Dendritic cell treated with granulocyte-macrophage colony-stimulating factor and Interleukin-4, amounts not matched to agents 40 ng/mL and 50 ng/mL, for 4 days (primary cell): ENCODE measurements around the gene GCG.

ENCODE experiments used
- H3K27ac Mint-ChIP-seq: one replicate; pipeline ENCODE4 v1.8.0; 2022; ENCODE audit warnings: mild to moderate bottlenecking, mixed read lengths
- H3K27me3 Mint-ChIP-seq: one replicate; pipeline ENCODE4 v1.8.0; 2022; ENCODE audit warnings: mild to moderate bottlenecking, mixed read lengths
- H3K36me3 Mint-ChIP-seq: one replicate; pipeline ENCODE4 v1.8.0; 2022; ENCODE audit warnings: low read depth, mixed read lengths
- H3K4me1 Mint-ChIP-seq: one replicate; pipeline ENCODE4 v1.8.0; 2022; ENCODE audit warnings: low read depth, mixed read lengths
- H3K4me3 Mint-ChIP-seq: one replicate; pipeline ENCODE4 v1.8.0; 2022; ENCODE audit warnings: mild to moderate bottlenecking, moderate library complexity, mixed read lengths
- H3K9me3 Mint-ChIP-seq: one replicate; pipeline ENCODE4 v1.8.0; 2022; ENCODE audit warnings: mixed read lengths
- intact Hi-C: fragments of 100-400 bp; cut with micrococcal nuclease; formaldehyde crosslinking; loops from one replicate; pipeline ENCODE4 v1.15.0; 2022

The GCG gene

GRCh38 chr2:162152147-162152546 lies at the start of gene GCG:
Gene GCG, minus strand, starts transcription at chr2:162152247. Its CDS starts 3,069 bp downstream, at chr2:162149178.
- no peak within 1 kb of the TSS for H3K27ac Mint-ChIP-seq
- H3K27me3 Mint-ChIP-seq: peaks cover 9% of the 10 kb centered on the region
- H3K9me3 Mint-ChIP-seq: no peaks in the 10 kb centered on the region
- intact Hi-C loops: loop anchor here (5.0 kb wide), 1 partner anchor 70 kb away; no protein-coding TSS in a partner anchor
- peaks cover 6% of the 10 kb centered on the region for H3K4me1 Mint-ChIP-seq
- H3K4me3 Mint-ChIP-seq: no peak within 1 kb of the TSS
- no peaks in the 10 kb centered on the region for H3K36me3 Mint-ChIP-seq

- Mint-ChIP-seq H3K27me3 (no peaks in the 10 kb centered on the region), H3K4me1 (no peaks in the 10 kb centered on the region), H3K36me3 (no peaks in the 10 kb centered on the region), H3K4me3 (no peak overlapping the region), H3K9me3 (no peaks in the 10 kb centered on the region), H3K27ac (no peak overlapping the region)
- intact Hi-C loops: no loop called here
These were observed 48.6 kb upstream of the GCG start for GRCh38 chr2:162200636-162201035.

GRCh38 chr2:162199913-162200312 lies 47.9 kb upstream of the GCG start:
- H3K9me3 Mint-ChIP-seq: no peaks in the 10 kb centered on the region
- intact Hi-C loops: no loop called here
- H3K4me3 Mint-ChIP-seq: no peak overlapping the region
- no peak overlapping the region for H3K27ac Mint-ChIP-seq
- no peaks in the 10 kb centered on the region for H3K27me3 Mint-ChIP-seq
- H3K4me1 Mint-ChIP-seq: no peaks in the 10 kb centered on the region
- no peaks in the 10 kb centered on the region for H3K36me3 Mint-ChIP-seq

- no peak overlapping the region for H3K27ac Mint-ChIP-seq
- H3K36me3 Mint-ChIP-seq: no peaks in the 10 kb centered on the region
These were observed 46.2 kb upstream of the GCG start for GRCh38 chr2:162198239-162198638.

DNA sequence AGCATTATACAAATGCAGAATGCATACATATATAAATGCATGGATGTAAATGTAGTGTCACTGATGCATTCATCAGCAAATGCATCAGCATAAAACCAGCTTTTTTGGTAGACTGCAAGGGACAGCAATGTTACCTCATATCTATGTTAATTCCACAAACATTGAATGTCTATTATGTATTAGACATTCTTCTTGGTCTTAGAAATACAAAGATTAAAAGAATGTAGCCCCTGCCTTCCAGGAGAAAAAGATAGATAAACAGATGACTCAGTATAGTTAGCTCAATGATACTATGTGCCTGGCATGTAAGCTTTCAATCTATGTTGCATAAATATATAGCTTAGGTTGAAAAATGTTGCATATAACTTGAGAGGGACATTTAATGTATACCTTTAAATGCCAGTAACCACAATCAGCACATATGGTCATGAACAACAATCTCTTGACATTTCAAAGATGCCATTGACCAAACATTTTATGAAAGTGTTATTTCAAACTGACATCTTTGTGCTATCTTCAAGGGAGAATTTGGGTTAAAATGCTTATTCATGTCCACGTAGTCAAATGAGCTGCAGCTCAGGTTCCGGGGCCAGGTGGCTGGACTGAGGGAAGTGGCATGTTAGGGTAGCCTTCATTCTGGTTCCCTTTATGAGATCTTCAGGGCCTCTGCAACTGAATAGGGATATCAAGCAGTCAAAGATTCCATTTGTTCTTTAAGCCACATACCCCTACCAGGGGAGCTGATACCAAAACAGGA lies 45.2 kb upstream of the GCG start:
- intact Hi-C loops: no loop called here
- Mint-ChIP-seq H3K27ac (no peak overlapping the region), H3K9me3 (no peaks in the 10 kb centered on the region), H3K36me3 (no peaks in the 10 kb centered on the region), H3K27me3 (peaks cover 4% of the 10 kb centered on the region), H3K4me1 (no peaks in the 10 kb centered on the region), H3K4me3 (no peak overlapping the region)

More at GRCh38 chr2:162198239-162198638, 46.2 kb upstream of the GCG start:
- H3K4me3 Mint-ChIP-seq: no peak overlapping the region
- no peaks in the 10 kb centered on the region for H3K27me3 Mint-ChIP-seq
- H3K4me1 Mint-ChIP-seq: no peaks in the 10 kb centered on the region
- intact Hi-C loops: no loop called here
- no peaks in the 10 kb centered on the region for H3K9me3 Mint-ChIP-seq

- no peaks in the 10 kb centered on the region for H3K36me3 Mint-ChIP-seq
- no peaks in the 10 kb centered on the region for H3K4me1 Mint-ChIP-seq
- peaks cover 5% of the 10 kb centered on the region for H3K27me3 Mint-ChIP-seq
- H3K4me3 Mint-ChIP-seq: no peak overlapping the region
- H3K27ac Mint-ChIP-seq: no peak overlapping the region
- H3K9me3 Mint-ChIP-seq: no peaks in the 10 kb centered on the region
- intact Hi-C loops: no loop called here
These were observed 44.6 kb upstream of the GCG start for GRCh38 chr2:162196638-162197037.

GRCh38 chr2:162188451-162188850 lies 36.4 kb upstream of the GCG start:
- H3K4me3 Mint-ChIP-seq: no peak overlapping the region
- intact Hi-C loops: no loop called here
- no peaks in the 10 kb centered on the region for H3K36me3 Mint-ChIP-seq
- no peaks in the 10 kb centered on the region for H3K9me3 Mint-ChIP-seq
- H3K27me3 Mint-ChIP-seq: peaks cover 5% of the 10 kb centered on the region
- H3K27ac Mint-ChIP-seq: no peak overlapping the region
- no peaks in the 10 kb centered on the region for H3K4me1 Mint-ChIP-seq

GRCh38 chr2:162185541-162186232 lies 33.6 kb upstream of the GCG start:
- peaks cover 1% of the 10 kb centered on the region for H3K27me3 Mint-ChIP-seq
- no peaks in the 10 kb centered on the region for H3K36me3 Mint-ChIP-seq
- no peak overlapping the region for H3K4me3 Mint-ChIP-seq
- H3K4me1 Mint-ChIP-seq: no peaks in the 10 kb centered on the region
- H3K27ac Mint-ChIP-seq: no peak overlapping the region
- intact Hi-C loops: no loop called here
- H3K9me3 Mint-ChIP-seq: no peaks in the 10 kb centered on the region

DNA sequence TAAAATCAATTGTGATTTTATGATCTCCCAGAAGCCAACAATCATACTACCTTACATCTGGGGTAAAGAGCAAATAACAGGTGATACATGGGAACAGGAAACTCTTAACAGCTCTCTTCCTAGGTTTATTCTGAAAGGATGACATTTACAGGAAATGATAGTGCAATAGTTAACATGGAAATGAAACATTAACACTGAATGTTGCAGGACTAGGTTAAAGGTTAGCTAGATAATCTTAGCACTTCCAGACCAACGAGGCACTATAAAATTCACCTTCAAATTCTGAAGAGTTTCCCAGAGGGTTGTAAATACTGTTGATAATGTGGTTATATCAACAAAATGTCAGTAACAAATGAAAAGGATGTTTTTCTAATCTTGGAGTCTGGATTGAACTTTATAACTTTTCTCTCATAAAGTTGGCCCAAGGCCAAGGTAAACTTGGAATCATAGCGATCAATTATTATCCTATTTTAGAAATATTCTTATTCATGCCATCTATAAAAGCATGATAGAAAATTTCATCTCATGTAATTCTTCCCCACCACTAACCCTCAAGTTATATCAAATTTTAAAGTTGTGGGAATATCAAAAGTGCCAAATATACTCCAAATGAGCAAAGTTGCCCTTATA lies 32.9 kb upstream of the GCG start:
- Mint-ChIP-seq H3K9me3 (no peaks in the 10 kb centered on the region), H3K27ac (no peak overlapping the region), H3K36me3 (no peaks in the 10 kb centered on the region), H3K4me3 (no peak overlapping the region), H3K4me1 (no peaks in the 10 kb centered on the region), H3K27me3 (peaks cover 1% of the 10 kb centered on the region)
- intact Hi-C loops: no loop called here

DNA sequence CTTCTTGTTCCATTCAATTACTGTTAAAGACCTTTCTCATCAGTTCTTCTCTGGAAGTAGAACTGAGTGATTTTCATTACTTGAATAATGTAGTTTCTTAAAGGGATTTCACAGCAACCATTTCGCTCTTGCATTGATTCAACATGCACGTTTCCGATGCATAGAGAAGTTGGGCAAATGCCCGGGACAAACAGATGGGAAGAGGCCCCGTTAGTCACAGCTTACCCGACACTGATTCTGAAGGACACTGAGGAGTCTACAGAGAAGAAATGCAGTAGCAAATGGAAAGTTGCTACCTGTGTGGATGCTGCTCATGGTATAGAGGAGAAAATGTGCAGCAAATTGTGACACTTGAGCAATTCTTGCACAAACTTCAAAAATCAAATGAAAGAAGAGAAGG lies 32.3 kb upstream of the GCG start:
- Mint-ChIP-seq H3K36me3 (no peaks in the 10 kb centered on the region), H3K4me1 (no peaks in the 10 kb centered on the region), H3K27ac (no peak overlapping the region), H3K9me3 (no peaks in the 10 kb centered on the region), H3K27me3 (peaks cover 1% of the 10 kb centered on the region), H3K4me3 (no peak overlapping the region)
- intact Hi-C loops: no loop called here

GRCh38 chr2:162182395-162182794 lies 30.3 kb upstream of the GCG start:
- Mint-ChIP-seq H3K4me1 (no peaks in the 10 kb centered on the region), H3K27ac (no peak overlapping the region), H3K9me3 (no peaks in the 10 kb centered on the region), H3K36me3 (no peaks in the 10 kb centered on the region), H3K27me3 (peaks cover 1% of the 10 kb centered on the region), H3K4me3 (no peak overlapping the region)
- intact Hi-C loops: no loop called here

DNA sequence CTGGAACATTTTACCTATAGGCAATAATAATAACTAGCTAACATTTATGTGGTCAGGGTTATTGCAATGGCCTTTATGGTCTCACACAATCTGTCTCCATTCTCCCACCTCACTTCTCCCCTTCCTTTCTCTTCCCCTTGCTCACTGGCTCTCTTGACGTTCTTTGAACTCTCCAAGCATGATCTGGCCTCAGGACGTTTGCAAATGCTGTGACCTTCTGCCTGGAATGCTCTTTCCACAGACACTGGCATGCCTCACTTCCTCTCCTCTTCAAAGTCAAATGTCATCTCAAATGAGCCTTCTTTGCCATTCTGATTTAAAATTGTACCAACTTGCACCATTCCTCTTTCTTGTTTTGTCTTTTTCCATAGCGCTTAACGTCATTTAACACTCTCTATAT lies 25.3 kb upstream of the GCG start:
- H3K9me3 Mint-ChIP-seq: no peaks in the 10 kb centered on the region
- H3K27ac Mint-ChIP-seq: no peak overlapping the region
- H3K4me3 Mint-ChIP-seq: no peak overlapping the region
- no peaks in the 10 kb centered on the region for H3K4me1 Mint-ChIP-seq
- no peaks in the 10 kb centered on the region for H3K36me3 Mint-ChIP-seq
- H3K27me3 Mint-ChIP-seq: peaks cover 1% of the 10 kb centered on the region
- intact Hi-C loops: no loop called here

DNA sequence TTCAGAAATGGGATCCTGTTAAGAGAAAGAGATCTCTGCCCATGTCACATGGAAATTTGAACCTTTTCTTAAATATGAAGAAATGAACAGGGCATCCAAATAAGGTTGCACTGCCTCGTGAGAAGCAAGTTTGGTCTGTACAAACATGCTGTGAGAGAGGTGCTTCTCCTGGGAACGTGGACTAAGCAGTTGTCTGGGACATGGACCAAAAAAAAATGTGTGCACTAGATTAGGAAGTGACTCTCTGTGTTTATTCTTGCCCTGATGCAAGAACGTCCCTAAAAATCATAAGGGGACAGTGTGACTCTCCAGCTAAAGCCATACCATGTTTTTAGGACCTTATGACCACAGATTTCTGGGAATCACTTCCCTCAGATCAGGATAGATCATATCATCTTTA lies 23.7 kb upstream of the GCG start:
- Mint-ChIP-seq H3K27ac (no peak overlapping the region), H3K4me1 (no peaks in the 10 kb centered on the region), H3K9me3 (no peaks in the 10 kb centered on the region), H3K4me3 (no peak overlapping the region), H3K36me3 (no peaks in the 10 kb centered on the region), H3K27me3 (no peaks in the 10 kb centered on the region)
- intact Hi-C loops: no loop called here

- Mint-ChIP-seq H3K27ac (no peak overlapping the region), H3K9me3 (no peaks in the 10 kb centered on the region), H3K36me3 (no peaks in the 10 kb centered on the region), H3K27me3 (no peaks in the 10 kb centered on the region), H3K4me1 (no peaks in the 10 kb centered on the region), H3K4me3 (no peak overlapping the region)
- intact Hi-C loops: no loop called here
These were observed 22.7 kb upstream of the GCG start for GRCh38 chr2:162174746-162175145.
